HG03280 (cell line): ENCODE measurements around the gene ARHGAP29.
"Not testable (repeated sequence)": the region's sequence is repeated elsewhere in the genome, so short reads cannot be mapped to it uniquely, and the experiment has no call there.

Experiments
- ATAC-seq: cut with Tn5 transposase; IDR thresholded peaks from one replicate; pipeline ENCODE4 v1.9.1; 2021; ENCODE audit warnings: mild to moderate bottlenecking, moderate library complexity; ENCODE audit not compliant: unreplicated experiment

The ARHGAP29 gene

GRCh38 chr1:94183197-94183815 is 54.1 kb downstream of the ARHGAP29 start:
- ATAC-seq, result no peak

GRCh38 chr1:94182191-94182590 is 55.2 kb downstream of the ARHGAP29 start:
- ATAC-seq, result no peak

- ATAC-seq, result no peak
Observed at GRCh38 chr1:94180650-94181049, 56.7 kb downstream of the ARHGAP29 start.

GRCh38 chr1:94178901-94179300 is 58.5 kb downstream of the ARHGAP29 start:
- ATAC-seq, result no peak

GRCh38 chr1:94169126-94169525 is 68.3 kb downstream of the ARHGAP29 start:
- ATAC-seq, result no peak

GRCh38 chr1:94165843-94166242 is 71.5 kb downstream of the ARHGAP29 start:
- no peak for ATAC-seq

- ATAC-seq, result not testable (repeated sequence)
Observed at GRCh38 chr1:94164885-94165284, 72.5 kb downstream of the ARHGAP29 start.

- not testable (repeated sequence) for ATAC-seq
Observed at GRCh38 chr1:94164121-94164520, 73.3 kb downstream of the ARHGAP29 start.

- not testable (repeated sequence) for ATAC-seq
Observed at GRCh38 chr1:94163249-94163648, 74.1 kb downstream of the ARHGAP29 start.

GRCh38 chr1:94160811-94161210 is 76.6 kb downstream of the ARHGAP29 start:
- ATAC-seq, result no peak

- ATAC-seq, result no peak
Observed at GRCh38 chr1:94156096-94156625, 81.2 kb downstream of the ARHGAP29 start.

GRCh38 chr1:94154989-94155388 is 82.4 kb downstream of the ARHGAP29 start:
- no peak for ATAC-seq

GRCh38 chr1:94153133-94153532 is 84.3 kb downstream of the ARHGAP29 start:
- no peak for ATAC-seq

- not testable (repeated sequence) for ATAC-seq
Observed at GRCh38 chr1:94149166-94149565, 88.2 kb downstream of the ARHGAP29 start.

GRCh38 chr1:94146273-94146672 is 91.1 kb downstream of the ARHGAP29 start:
- ATAC-seq, result no peak

GRCh38 chr1:94144836-94145235 is 92.5 kb downstream of the ARHGAP29 start:
- ATAC-seq, result no peak

GRCh38 chr1:94143809-94144176 is 93.6 kb downstream of the ARHGAP29 start:
- no peak for ATAC-seq

- no peak for ATAC-seq
Observed at GRCh38 chr1:94143173-94143808, 94.1 kb downstream of the ARHGAP29 start.

- ATAC-seq, result no peak
Observed at GRCh38 chr1:94142583-94142982, 94.8 kb downstream of the ARHGAP29 start.

- ATAC-seq, result no peak
Observed at GRCh38 chr1:94142022-94142421, 95.4 kb downstream of the ARHGAP29 start.

- ATAC-seq, result no peak
Observed at GRCh38 chr1:94132111-94132510, 105.3 kb downstream of the ARHGAP29 start.

- ATAC-seq, result no peak
Observed at GRCh38 chr1:94130851-94131595, 106.4 kb downstream of the ARHGAP29 start.
